Nephron progenitor cell (in vitro differentiated cells): ENCODE measurements around the gene PLD1.
"Not testable (repeated sequence)": the region's sequence is repeated elsewhere in the genome, so short reads cannot be mapped to it uniquely, and the experiment has no call there.

Source experiments
- DNase-seq: peaks from one replicate; pipeline ENCODE4 v3.0.0; 2021
- H3K27ac Mint-ChIP-seq: 2 replicates; pipeline ENCODE4 v1.8.0; 2021; ENCODE audit warnings: mild to moderate bottlenecking, moderate library complexity, mixed read lengths
- H3K27me3 Mint-ChIP-seq: 2 replicates; pipeline ENCODE4 v1.8.0; 2021; ENCODE audit warnings: mild to moderate bottlenecking, low read depth, mixed read lengths; ENCODE audit not compliant: poor library complexity
- H3K36me3 Mint-ChIP-seq: 2 replicates; pipeline ENCODE4 v1.8.0; 2021; ENCODE audit warnings: low read depth, mixed read lengths
- H3K4me1 Mint-ChIP-seq: 2 replicates; pipeline ENCODE4 v1.8.0; 2021; ENCODE audit warnings: mixed read lengths
- H3K4me3 Mint-ChIP-seq: 2 replicates; pipeline ENCODE4 v1.8.0; 2021; ENCODE audit warnings: mild to moderate bottlenecking, moderate library complexity, mixed read lengths
- H3K9me3 Mint-ChIP-seq: 2 replicates; pipeline ENCODE4 v1.8.0; 2021; ENCODE audit warnings: mild to moderate bottlenecking, moderate library complexity, mixed read lengths
- TF ChIP-seq, protein P1 (sequence below): fragments of 200-600 bp; sonication (generic); IDR thresholded peaks from 2 replicates; pipeline ENCODE4 v1.5.0; 2021; ENCODE audit warnings: antibody characterized with exemption

The PLD1 gene

DNA sequence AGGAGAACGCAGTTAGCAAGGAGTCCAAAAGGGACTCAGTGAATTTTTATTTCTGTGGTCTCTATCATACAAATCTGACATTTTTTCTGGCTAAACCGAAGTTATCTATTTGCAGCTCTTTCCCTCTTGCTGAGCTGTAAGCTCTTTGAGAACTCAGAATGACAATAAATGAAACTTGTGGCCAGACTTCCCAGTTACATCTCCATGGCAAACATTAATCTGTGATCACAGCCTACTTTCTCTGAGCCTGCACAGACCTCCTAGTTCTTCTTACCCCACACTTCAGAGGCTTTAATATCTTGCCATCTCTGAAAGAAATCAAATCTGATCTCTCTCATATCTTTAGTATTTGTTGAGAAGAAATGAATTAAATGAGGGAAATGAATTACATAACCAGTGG, 58.0 kb downstream of the PLD1 start:
- H3K9me3 Mint-ChIP-seq = peaks cover 1% of the 10 kb centered on the region
- H3K4me1 Mint-ChIP-seq = peaks cover 3% of the 10 kb centered on the region
- TF ChIP-seq, protein P1, sequence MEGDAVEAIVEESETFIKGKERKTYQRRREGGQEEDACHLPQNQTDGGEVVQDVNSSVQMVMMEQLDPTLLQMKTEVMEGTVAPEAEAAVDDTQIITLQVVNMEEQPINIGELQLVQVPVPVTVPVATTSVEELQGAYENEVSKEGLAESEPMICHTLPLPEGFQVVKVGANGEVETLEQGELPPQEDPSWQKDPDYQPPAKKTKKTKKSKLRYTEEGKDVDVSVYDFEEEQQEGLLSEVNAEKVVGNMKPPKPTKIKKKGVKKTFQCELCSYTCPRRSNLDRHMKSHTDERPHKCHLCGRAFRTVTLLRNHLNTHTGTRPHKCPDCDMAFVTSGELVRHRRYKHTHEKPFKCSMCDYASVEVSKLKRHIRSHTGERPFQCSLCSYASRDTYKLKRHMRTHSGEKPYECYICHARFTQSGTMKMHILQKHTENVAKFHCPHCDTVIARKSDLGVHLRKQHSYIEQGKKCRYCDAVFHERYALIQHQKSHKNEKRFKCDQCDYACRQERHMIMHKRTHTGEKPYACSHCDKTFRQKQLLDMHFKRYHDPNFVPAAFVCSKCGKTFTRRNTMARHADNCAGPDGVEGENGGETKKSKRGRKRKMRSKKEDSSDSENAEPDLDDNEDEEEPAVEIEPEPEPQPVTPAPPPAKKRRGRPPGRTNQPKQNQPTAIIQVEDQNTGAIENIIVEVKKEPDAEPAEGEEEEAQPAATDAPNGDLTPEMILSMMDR = no peak
- no peak for DNase-seq
- no peak overlapping the region for H3K4me3 Mint-ChIP-seq
- H3K27ac Mint-ChIP-seq = no peak overlapping the region
- H3K27me3 Mint-ChIP-seq = peaks cover 4% of the 10 kb centered on the region
- no peaks in the 10 kb centered on the region for H3K36me3 Mint-ChIP-seq

DNA sequence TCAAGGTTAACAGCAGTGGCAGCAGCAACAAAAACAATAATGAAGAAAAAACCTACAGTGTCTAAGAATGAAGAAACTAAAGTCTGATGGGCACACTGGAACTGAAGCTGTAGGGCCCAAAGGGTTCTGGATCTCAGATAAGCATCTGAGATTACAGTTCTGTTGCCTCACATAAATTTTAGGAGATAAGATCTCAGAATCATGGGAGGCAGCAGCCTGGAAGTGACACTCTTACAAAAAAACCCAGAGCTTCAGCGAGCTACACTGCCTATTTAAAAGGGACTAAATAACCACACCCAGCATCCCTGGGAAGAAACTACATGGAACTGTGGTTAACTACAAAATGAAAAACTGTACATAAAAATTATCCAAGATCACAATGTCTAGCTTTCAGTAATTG, 61.2 kb downstream of the PLD1 start:
- Mint-ChIP-seq H3K27ac (no peak overlapping the region), H3K9me3 (peaks cover 18% of the 10 kb centered on the region), H3K4me3 (no peak overlapping the region), H3K36me3 (no peaks in the 10 kb centered on the region), H3K4me1 (peaks cover 10% of the 10 kb centered on the region), H3K27me3 (peaks cover 12% of the 10 kb centered on the region)
- TF ChIP-seq, protein P1 = no peak
- DNase-seq = no peak

- no peaks in the 10 kb centered on the region for H3K36me3 Mint-ChIP-seq
- peaks cover 18% of the 10 kb centered on the region for H3K9me3 Mint-ChIP-seq
- peaks cover 12% of the 10 kb centered on the region for H3K27me3 Mint-ChIP-seq
- no peak for DNase-seq
- H3K27ac Mint-ChIP-seq = no peak overlapping the region
- no peak overlapping the region for H3K4me3 Mint-ChIP-seq
- peaks cover 10% of the 10 kb centered on the region for H3K4me1 Mint-ChIP-seq
- TF ChIP-seq, protein P1 = no peak
Observed at GRCh38 chr3:171748064-171748924, 62.0 kb downstream of the PLD1 start.

DNA sequence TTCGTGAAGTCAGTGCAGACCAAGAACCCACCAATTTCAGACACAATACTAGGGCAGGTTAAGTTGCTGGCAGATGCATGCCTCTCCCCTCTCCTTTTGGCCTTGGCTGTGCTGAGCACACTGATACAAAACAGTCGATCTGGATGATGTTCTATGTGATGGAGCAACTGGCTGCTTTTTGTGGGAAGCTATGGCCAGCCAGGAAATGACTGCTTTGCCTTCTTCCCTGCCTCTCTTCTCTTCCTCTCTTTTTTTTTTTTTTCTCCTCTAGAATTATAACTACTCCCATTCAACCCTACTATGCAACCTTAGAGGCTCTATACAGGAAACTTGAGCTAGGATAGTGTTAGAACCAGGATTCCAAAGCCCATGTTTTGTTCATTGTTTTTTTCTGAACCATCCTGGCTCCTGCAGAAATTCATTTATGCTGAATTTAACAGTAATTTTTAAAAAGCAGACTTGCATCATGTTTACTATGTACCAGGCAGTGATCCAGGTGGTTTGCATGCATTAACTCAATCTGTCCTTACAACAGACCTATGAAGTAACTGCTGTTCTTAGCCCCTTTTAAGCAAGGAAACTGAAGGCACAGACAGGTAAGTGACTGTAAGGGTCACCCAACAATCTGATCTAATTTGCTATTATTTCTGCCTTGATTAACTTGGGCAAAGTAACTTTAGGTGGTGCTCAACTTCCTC, 62.9 kb downstream of the PLD1 start:
- H3K9me3 Mint-ChIP-seq = peaks cover 18% of the 10 kb centered on the region
- H3K27ac Mint-ChIP-seq = peak overlapping the region; percentile 54
- peaks cover 13% of the 10 kb centered on the region for H3K27me3 Mint-ChIP-seq
- H3K4me3 Mint-ChIP-seq = no peak overlapping the region
- peaks cover 10% of the 10 kb centered on the region for H3K4me1 Mint-ChIP-seq
- no peak for DNase-seq
- H3K36me3 Mint-ChIP-seq = no peaks in the 10 kb centered on the region
- TF ChIP-seq, protein P1 = no peak

GRCh38 chr3:171746320-171747222, 63.7 kb downstream of the PLD1 start:
- not testable (repeated sequence) for DNase-seq, H3K36me3 Mint-ChIP-seq, H3K4me3 Mint-ChIP-seq
- peaks cover 13% of the 10 kb centered on the region for H3K27me3 Mint-ChIP-seq
- peak overlapping the region; percentile 54 for H3K27ac Mint-ChIP-seq
- H3K4me1 Mint-ChIP-seq = peaks cover 10% of the 10 kb centered on the region
- H3K9me3 Mint-ChIP-seq = peaks cover 18% of the 10 kb centered on the region
